Measurements from ENCODE around the gene CPM.

Gene CPM

GRCh38 chr12:68954811-68955210, 21.8 kb upstream of the CPM start:
- no peak for DNase-seq

DNA sequence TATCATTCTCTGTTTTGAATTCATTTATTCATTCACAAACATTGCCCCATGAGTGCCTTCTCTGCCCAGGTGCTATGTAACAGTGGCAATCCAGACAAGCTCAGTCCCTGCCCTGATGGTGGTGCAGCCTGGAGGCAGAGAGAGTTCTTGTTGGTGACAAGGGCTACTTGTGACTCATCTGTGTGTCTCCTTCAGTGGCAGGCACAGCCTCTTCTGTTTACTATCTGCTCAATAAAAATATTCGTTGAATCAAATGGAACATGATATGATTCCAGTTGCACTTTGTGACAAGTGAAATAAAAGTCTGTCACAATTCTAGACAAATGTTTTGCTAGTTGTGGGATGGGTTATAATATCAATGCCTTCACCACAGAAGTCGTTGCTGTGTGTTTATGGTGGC, 20.6 kb upstream of the CPM start:
- peak; percentile 25 for DNase-seq

GRCh38 chr12:68951652-68952051, 18.7 kb upstream of the CPM start:
- DNase-seq, result no peak

DNA sequence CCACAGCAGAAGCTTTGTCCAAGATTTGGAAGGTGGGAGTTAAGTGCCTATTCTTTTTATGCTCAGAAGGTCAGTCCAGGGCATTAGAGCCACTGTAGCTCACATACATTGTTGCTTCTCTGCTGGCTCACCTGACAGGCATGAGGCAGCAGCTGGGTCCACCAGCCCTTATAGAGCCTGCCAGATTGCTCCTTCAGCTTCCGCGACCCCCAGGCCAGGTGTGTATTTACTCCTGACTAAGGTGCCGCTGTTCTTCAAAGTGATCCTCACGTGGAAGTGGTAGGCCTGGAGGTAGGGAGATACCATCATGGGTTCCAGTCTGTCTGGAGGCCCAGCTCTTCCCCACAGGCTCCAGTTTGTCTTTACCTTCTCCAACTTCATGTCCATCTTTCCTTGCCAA, 17.5 kb upstream of the CPM start:
- DNase-seq, result no peak

- DNase-seq, result no peak
Observed at GRCh38 chr12:68945255-68945654, 12.3 kb upstream of the CPM start.

GRCh38 chr12:68944296-68945076, 11.5 kb upstream of the CPM start:
- DNase-seq, result no peak

- DNase-seq, result no peak
Observed at GRCh38 chr12:68943848-68944247, 10.9 kb upstream of the CPM start.

- no peak for DNase-seq
Observed at GRCh38 chr12:68940731-68941130, 7.8 kb upstream of the CPM start.

DNA sequence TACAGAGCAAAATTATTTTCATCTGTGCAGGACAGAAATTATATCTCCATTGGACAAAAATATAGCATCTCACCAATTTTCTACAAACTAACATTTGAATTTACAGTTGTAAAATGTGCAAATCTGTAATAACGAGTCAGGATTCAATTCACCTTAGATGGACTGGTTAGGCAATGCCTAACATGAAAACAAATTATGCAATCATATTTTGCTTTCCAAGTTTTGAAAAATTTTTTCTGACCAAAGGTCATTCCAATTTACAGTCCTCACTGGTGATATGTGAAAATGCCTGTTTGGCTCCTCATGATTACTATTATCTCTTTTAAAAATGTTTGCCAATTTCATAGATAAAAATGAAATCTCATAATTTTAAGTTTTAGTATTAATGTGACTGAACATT, 6.5 kb upstream of the CPM start:
- no peak for DNase-seq

- no peak for DNase-seq
Observed at GRCh38 chr12:68934392-68934791, 1.4 kb upstream of the CPM start.

GRCh38 chr12:68932128-68932960, 627 bp downstream of the CPM start:
- peak; percentile 24 for DNase-seq

GRCh38 chr12:68930178-68930577, 2.8 kb downstream of the CPM start:
- DNase-seq, result no peak

DNA sequence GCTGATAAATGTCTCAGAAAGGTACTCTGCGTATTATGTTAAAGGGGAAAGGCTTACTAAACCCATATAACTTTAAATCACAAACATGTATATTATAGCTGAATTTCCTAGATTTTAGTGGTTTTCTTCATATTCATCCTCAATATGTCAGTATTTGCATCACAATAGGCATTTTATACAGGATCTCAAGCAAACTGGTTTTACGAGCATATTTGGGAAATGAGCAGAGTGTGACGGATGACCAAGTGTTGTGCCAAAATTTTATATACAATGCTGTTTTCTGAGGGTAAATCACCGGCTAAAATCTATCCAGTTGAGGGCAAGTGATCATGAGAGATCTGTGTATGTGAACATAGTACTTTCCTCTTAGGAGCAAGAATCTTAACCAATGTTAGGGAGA, 8.4 kb downstream of the CPM start:
- no peak for DNase-seq

GRCh38 chr12:68919581-68920239, 13.3 kb downstream of the CPM start:
- DNase-seq, result peak; percentile 69

DNA sequence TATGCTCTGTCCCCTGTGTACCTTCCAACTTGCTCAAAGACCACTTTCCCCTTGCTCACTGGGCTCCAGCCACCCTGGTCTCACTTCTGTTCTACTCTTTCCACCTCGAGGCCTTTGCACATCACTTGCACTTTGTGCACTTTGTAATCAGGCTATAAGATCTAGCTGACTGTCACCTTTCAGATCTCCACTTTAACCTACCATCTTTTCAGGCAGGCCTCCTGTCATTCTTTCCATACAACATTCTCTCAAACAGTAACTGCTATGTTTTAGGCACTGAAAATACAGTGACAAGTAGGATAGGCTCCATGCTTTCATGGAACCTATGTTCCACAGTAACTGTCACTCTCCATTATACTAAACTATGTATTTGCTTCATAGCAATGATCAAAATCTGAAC, 14.0 kb downstream of the CPM start:
- peak; percentile 28 for DNase-seq

DNA sequence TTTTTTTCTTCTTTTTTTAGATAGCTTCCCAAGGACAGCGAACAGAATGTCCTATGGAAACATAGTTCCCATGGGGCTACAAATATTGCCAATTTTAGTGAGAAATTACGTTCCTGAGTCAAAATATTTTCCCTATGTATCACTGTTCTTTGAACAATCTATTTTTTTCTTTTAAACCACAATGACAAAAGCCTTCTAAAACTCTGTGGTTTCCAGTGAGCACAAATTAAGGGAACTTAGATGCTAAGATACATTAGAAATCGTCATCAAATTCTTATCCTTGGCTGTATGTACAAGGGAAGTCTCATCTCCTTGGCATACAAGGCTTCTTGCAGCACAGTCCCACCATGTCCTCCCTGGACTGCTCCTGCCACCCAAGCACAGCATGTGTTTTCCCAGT, 17.9 kb downstream of the CPM start:
- DNase-seq, result no peak

DNA sequence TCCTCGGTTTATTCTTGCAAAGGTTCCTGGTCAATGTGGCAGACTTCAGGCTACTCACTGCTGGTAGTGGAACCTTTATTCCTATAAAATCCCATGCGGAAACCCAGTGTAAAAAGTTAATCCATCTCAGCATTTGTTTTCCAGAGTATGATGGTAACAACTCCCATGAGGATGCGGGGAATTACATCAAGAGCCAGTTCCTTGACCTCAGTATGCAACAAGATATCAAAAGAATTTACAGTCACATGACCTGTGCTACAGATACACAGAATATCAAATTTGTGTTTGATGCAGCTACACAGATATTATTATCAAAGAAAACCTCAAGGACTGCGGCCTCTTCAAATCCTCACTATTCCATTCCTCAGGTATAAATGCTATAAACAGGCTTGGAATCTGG, 19.3 kb downstream of the CPM start:
- DNase-seq, result no peak

GRCh38 chr12:68912916-68913315, 20.1 kb downstream of the CPM start:
- DNase-seq, result no peak

- no peak for DNase-seq
Observed at GRCh38 chr12:68911197-68911718, 21.7 kb downstream of the CPM start.

- DNase-seq, result no peak
Observed at GRCh38 chr12:68910128-68910527, 22.8 kb downstream of the CPM start.

DNA sequence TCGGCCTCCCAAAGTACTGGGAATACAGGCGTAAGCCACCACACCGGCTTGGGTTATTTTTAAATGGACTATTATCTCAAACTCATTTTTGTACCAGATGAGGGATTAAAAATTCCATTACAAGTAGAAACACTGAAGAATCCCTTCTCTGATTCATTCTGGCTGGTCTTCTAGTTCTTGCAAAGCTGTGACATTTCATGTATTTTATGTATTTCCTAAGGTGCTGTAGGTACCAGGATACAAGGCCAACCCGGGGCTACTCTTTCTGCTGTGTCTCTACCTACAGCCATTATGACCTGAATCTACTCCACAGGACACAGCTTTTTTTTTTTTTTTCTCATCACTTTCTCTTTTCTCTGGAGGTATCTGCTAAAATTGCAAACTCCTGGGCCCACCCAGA, 24.9 kb downstream of the CPM start:
- no peak for DNase-seq

- DNase-seq, result no peak
Observed at GRCh38 chr12:68905733-68906132, 27.2 kb downstream of the CPM start.

DNA sequence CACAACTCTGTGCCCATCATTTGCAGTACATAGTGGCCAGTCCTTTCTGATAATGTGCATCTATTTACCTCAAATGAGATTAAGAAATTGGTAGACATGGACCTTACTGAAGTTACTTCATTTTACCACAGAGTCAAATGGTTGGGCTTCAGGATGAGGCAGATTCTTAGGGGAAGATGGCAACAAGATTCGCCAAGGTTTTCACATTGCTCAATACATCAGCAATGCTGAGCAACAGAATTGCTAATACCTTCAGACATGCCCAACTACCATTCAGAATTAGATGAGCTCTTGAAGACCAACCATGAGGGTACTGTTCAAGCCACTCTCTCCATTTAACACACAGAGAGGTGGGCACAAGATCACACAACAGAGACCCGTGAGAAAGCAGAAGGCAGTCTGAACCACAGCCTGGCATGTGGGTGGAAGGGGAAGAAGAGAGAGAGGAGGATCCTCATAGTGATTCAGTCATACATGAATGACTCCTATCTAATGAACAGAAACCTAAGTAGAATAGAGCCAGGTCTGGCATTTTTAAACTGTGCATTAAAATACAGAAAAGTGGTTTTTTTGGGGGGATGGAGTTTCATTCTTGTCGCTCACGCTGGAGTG, 28.5 kb downstream of the CPM start:
- peak; percentile 33 for DNase-seq

All from activated CD4-positive, alpha-beta T cell treated with anti-CD3 and anti-CD28 coated beads for 48 hours (primary cell).